NK-92 (cell line): ENCODE measurements around the gene UAP1.
"Not testable (repeated sequence)": the region's sequence is repeated elsewhere in the genome, so short reads cannot be mapped to it uniquely, and the experiment has no call there.

ENCODE experiments used
- DNase-seq: peaks from one replicate; lab custom pipeline; 2025; ENCODE audit not compliant: unreplicated experiment; lab: John Stamatoyannopoulos, UW

Gene UAP1

GRCh38 chr1:162564762-162565218, 3.3 kb downstream of the UAP1 start:
- DNase-seq = no peak

- DNase-seq = no peak
These were observed 3.9 kb downstream of the UAP1 start for GRCh38 chr1:162565460-162565859.

- DNase-seq = no peak
These were observed 5.3 kb downstream of the UAP1 start for GRCh38 chr1:162566870-162567269.

- no peak for DNase-seq
These were observed 7.3 kb downstream of the UAP1 start for GRCh38 chr1:162568802-162569201.

- DNase-seq = no peak
These were observed 9.2 kb downstream of the UAP1 start for GRCh38 chr1:162570718-162571117.

GRCh38 chr1:162571121-162571520, 9.6 kb downstream of the UAP1 start:
- not testable (repeated sequence) for DNase-seq

GRCh38 chr1:162571696-162572095, 10.2 kb downstream of the UAP1 start:
- DNase-seq = no peak

GRCh38 chr1:162573136-162573535, 11.6 kb downstream of the UAP1 start:
- no peak for DNase-seq

- DNase-seq = no peak
These were observed 16.7 kb downstream of the UAP1 start for GRCh38 chr1:162578071-162578700.

GRCh38 chr1:162578936-162579335, 17.4 kb downstream of the UAP1 start:
- no peak for DNase-seq

GRCh38 chr1:162580308-162580707, 18.8 kb downstream of the UAP1 start:
- DNase-seq = no peak

- DNase-seq = not testable (repeated sequence)
These were observed 21.4 kb downstream of the UAP1 start for GRCh38 chr1:162582901-162583300.

- DNase-seq = not testable (repeated sequence)
These were observed 23.6 kb downstream of the UAP1 start for GRCh38 chr1:162585101-162585500.

- no peak for DNase-seq
These were observed 25.8 kb downstream of the UAP1 start for GRCh38 chr1:162587347-162587746.

- DNase-seq = no peak
These were observed 26.3 kb downstream of the UAP1 start for GRCh38 chr1:162587761-162588260.

GRCh38 chr1:162590101-162590500, 28.6 kb downstream of the UAP1 start:
- no peak for DNase-seq

GRCh38 chr1:162590686-162591085, 29.2 kb downstream of the UAP1 start:
- no peak for DNase-seq

- no peak for DNase-seq
These were observed 35.1 kb downstream of the UAP1 start for GRCh38 chr1:162596514-162597170.

- DNase-seq = no peak
These were observed 37.9 kb downstream of the UAP1 start for GRCh38 chr1:162599451-162599850.

- not testable (repeated sequence) for DNase-seq
These were observed 41.6 kb downstream of the UAP1 start for GRCh38 chr1:162603117-162603516.

GRCh38 chr1:162605225-162605927, 43.9 kb downstream of the UAP1 start:
- no peak for DNase-seq

- no peak for DNase-seq
These were observed 47.8 kb downstream of the UAP1 start for GRCh38 chr1:162609306-162609705.
